K562 (cell line): ENCODE data around the gene CCDC194. TPM values are rescaled to one million over a fixed set of nuclear protein-coding genes. Genes with fewer than 3 reads are reported as not detected.

Experiments used
- ATF7 ChIP-seq: fragments of 450-650 bp; IDR thresholded peaks from 2 replicates; pipeline ENCODE4 v1.7.1; 2014; ENCODE audit warnings: mild to moderate bottlenecking, moderate library complexity
- CREM ChIP-seq: IDR thresholded peaks from 2 replicates; pipeline ENCODE4 v1.6.1; 2014; ENCODE audit warnings: antibody characterized with exemption, low read depth
- HDGF ChIP-seq: fragments of 450-650 bp; IDR thresholded peaks from 2 replicates; pipeline ENCODE4 v1.6.1; 2016
- HNRNPUL1 ChIP-seq: fragments of 200-400 bp; formaldehyde crosslinking; IDR thresholded peaks from 2 replicates; pipeline ENCODE4 v1.6.1; 2017; ENCODE audit warnings: low read length
- MYC ChIP-seq, 2 experiments: fragments of 250-450 bp in 1 of 2; sonication (Bioruptor Pico) in 1 of 2; IDR thresholded peaks; 2 replicates each; pipeline versions ENCODE4 v1.5.1 to v1.6.1; 2012 to 2021; ENCODE audit warnings: low read depth in 2 of 2, borderline replicate concordance in 1 of 2, improper control_type of control experiment in 1 of 2, low read length in 1 of 2, mild to moderate bottlenecking in 1 of 2, moderate library complexity in 1 of 2
- PML ChIP-seq: IDR thresholded peaks from 2 replicates; pipeline ENCODE4 v1.6.1; 2012; ENCODE audit warnings: low read length, inconsistent platforms
- POLR3G ChIP-seq: IDR thresholded peaks from 2 replicates; pipeline ENCODE4 v1.6.1; 2011; ENCODE audit not compliant: insufficient read length, insufficient replicate concordance; ENCODE audit errors: extremely low read depth
- RHOXF2B ChIP-seq: fragments of 250-450 bp; sonication (Bioruptor Pico); conservative IDR thresholded peaks from 2 replicates; pipeline ENCODE4 v1.5.1; 2021
- SETDB1 ChIP-seq: IDR thresholded peaks from one replicate; pipeline ENCODE4 v1.6.1; 2012; ENCODE audit warnings: low read length, control low read depth, inconsistent platforms
- SRSF9 ChIP-seq: fragments of 200-400 bp; formaldehyde crosslinking; IDR thresholded peaks from 2 replicates; pipeline ENCODE4 v1.6.1; 2017; ENCODE audit warnings: low read depth, low read length, borderline replicate concordance
- TFAM ChIP-seq: fragments of 250-450 bp; sonication (Bioruptor Pico); conservative IDR thresholded peaks from 2 replicates; pipeline ENCODE4 v1.5.0; 2021; ENCODE audit warnings: mild to moderate bottlenecking, moderate library complexity
- ZFP1 ChIP-seq: fragments of 450-650 bp; formaldehyde crosslinking; IDR thresholded peaks from 2 replicates; pipeline ENCODE4 v1.4.0; 2020; ENCODE audit warnings: mild to moderate bottlenecking, mixed read lengths
- ZNF174 ChIP-seq: fragments of 250-450 bp; sonication (Bioruptor Pico); IDR thresholded peaks from 2 replicates; pipeline ENCODE4 v1.4.0; 2020; ENCODE audit warnings: mild to moderate bottlenecking
- ZNF282 ChIP-seq: sonication (generic); formaldehyde crosslinking; IDR thresholded peaks from 2 replicates; pipeline ENCODE4 v1.8.1; 2023; ENCODE audit warnings: missing genetic modification reagents
- ZNF407 ChIP-seq: fragments of 450-650 bp; IDR thresholded peaks from 2 replicates; pipeline ENCODE4 v1.6.1; 2016; ENCODE audit warnings: low read depth
- polyA plus RNA-seq, 8 experiments: library from polyadenylated mRNA; depleted of rRNA in 4 of 8; stranded (reverse) in 5 of 8; unstranded in 3 of 8; fragments of >200 nt; fragmentation: Nextera tagmentation in 2 of 8; fragmentation: Illumina TruSeq in 1 of 8; extraction: Ambion mirVana in 2 of 8; extraction: Trizol in 1 of 8; gene quantifications; 2 replicates each; pipeline versions ENCODE4 v1.2.1 to v1.2.3, GENCODE V29; 2011 to 2014; ENCODE audit warnings: inconsistent platforms in 1 of 8, missing spikeins in 1 of 8
- total RNA-seq, 7 experiments: library from RNA; depleted of rRNA in 6 of 7; stranded (reverse); fragments of >200 nt in 6 of 7; fragmentation: Illumina TruSeq in 2 of 7; extraction: Trizol in 2 of 7; gene quantifications; 2 replicates each; pipeline versions ENCODE4 v1.2.1 to v1.2.3, GENCODE V29; 2011 to 2021; ENCODE audit warnings: low replicate concordance in 1 of 7
- TF ChIP-seq, protein P1 (sequence below): sonication (generic); formaldehyde crosslinking; IDR thresholded peaks from 2 replicates; pipeline ENCODE4 v1.8.0; 2022; ENCODE audit warnings: mild to moderate bottlenecking, missing genetic modification reagents

CCDC194 gene
- total and polyA plus RNA-seq, 9 of the 15 experiments (the other 6 are each of a cell fraction or from before 2014, with no cell fraction given): 0.13 to 1.3 (median 0.39) TPM; not detected in 3

DNA sequence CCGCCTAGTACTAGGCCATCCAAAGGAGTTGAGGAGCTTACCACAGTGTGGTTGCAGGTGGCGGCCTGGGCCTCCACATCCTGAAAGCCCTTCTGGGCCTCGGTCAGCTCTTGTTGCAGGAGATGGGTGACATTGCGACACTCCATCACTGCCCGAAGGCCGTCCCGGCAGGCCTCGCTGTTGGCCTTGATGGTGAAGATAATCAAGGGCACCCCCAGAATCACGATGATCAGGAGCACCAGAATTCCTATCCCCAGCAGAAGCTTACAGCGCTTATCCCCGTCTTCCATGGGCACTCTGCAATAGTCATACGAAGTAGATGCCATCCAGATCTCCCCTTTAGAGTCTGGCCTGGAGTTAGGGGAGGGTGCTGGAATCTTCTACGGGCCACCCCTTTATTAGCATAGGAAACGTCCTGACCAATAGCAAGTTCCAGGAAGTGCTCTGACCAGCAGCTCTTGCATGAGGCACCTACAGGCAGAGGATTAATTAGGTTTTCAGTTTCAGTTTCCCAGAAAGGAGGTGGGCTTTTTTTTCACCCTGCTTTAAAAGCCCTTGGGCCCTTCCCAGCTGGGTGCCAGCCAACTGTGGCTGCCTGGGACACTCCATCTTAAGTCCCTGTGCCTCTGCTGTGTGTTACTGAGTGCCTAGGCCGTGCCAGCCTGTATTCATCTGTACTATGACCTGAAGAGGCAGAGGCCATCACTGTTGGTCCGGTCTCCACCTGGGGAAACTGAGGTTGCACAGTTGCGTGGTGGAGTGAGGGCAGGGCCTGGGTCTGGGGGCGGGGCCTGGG, 11.5 kb upstream of the CCDC194 start, which contains the start of gene BST2 (continued):
- TF ChIP-seq, protein P1, sequence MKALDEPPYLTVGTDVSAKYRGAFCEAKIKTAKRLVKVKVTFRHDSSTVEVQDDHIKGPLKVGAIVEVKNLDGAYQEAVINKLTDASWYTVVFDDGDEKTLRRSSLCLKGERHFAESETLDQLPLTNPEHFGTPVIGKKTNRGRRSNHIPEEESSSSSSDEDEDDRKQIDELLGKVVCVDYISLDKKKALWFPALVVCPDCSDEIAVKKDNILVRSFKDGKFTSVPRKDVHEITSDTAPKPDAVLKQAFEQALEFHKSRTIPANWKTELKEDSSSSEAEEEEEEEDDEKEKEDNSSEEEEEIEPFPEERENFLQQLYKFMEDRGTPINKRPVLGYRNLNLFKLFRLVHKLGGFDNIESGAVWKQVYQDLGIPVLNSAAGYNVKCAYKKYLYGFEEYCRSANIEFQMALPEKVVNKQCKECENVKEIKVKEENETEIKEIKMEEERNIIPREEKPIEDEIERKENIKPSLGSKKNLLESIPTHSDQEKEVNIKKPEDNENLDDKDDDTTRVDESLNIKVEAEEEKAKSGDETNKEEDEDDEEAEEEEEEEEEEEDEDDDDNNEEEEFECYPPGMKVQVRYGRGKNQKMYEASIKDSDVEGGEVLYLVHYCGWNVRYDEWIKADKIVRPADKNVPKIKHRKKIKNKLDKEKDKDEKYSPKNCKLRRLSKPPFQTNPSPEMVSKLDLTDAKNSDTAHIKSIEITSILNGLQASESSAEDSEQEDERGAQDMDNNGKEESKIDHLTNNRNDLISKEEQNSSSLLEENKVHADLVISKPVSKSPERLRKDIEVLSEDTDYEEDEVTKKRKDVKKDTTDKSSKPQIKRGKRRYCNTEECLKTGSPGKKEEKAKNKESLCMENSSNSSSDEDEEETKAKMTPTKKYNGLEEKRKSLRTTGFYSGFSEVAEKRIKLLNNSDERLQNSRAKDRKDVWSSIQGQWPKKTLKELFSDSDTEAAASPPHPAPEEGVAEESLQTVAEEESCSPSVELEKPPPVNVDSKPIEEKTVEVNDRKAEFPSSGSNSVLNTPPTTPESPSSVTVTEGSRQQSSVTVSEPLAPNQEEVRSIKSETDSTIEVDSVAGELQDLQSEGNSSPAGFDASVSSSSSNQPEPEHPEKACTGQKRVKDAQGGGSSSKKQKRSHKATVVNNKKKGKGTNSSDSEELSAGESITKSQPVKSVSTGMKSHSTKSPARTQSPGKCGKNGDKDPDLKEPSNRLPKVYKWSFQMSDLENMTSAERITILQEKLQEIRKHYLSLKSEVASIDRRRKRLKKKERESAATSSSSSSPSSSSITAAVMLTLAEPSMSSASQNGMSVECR (CRISPR knock-in tag): 0 out of 2 replicates have a peak, but pooled peaks have one; percentile 14
- TF ChIP-seq ZNF174 (CRISPR knock-in tag): no peak
- TF ChIP-seq POLR3G: no peak
- no peak for TF ChIP-seq TFAM (CRISPR knock-in tag)
- no peak for TF ChIP-seq ZFP1 (CRISPR knock-in tag)
- no peak for TF ChIP-seq ZNF282 (CRISPR knock-in tag)
- no peak for TF ChIP-seq HNRNPUL1
- TF ChIP-seq RHOXF2B (CRISPR knock-in tag): no peak
- TF ChIP-seq HDGF: no peak
- peak; percentile 51; the same call in 1 of the 2 replicates for TF ChIP-seq MYC (IDR thresholded peaks at IDR 0.05; ENCODE audit: low read depth, low read length)
- no peak; the same call in 1 of the 2 replicates for TF ChIP-seq MYC (CRISPR knock-in tag; IDR thresholded peaks at IDR 0.05; ENCODE audit: borderline replicate concordance, low read depth)
- peak; percentile 88 for TF ChIP-seq PML
- TF ChIP-seq CREM: no peak; the same call in none of the 2 replicates
- peak; percentile 61 for TF ChIP-seq ATF7
- no peak for TF ChIP-seq SRSF9
- TF ChIP-seq ZNF407: no peak
- TF ChIP-seq SETDB1: no peak
